Measurements from ENCODE around the gene DNAH6.

DNA sequence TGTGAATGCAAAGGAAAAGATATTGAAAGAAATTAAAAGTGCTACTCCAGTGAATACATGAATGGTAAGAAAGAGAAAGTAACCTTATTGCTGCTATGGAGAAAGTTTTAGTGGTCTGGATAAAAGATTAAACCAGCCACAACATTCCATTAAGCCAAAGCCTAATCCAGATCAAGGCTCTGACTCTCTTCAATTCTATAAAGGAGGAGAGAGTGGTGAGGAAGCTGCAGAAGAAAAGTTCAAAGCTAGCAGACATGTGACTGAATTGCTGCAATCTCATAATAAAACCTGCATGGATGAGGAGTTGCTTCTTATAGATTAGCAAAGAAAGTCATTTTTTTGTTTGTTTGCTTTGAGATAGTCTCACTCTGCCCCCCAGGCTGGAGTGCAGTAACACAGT is 130.2 kb downstream of the DNAH6 start:
- TF ChIP-seq, protein P1, sequence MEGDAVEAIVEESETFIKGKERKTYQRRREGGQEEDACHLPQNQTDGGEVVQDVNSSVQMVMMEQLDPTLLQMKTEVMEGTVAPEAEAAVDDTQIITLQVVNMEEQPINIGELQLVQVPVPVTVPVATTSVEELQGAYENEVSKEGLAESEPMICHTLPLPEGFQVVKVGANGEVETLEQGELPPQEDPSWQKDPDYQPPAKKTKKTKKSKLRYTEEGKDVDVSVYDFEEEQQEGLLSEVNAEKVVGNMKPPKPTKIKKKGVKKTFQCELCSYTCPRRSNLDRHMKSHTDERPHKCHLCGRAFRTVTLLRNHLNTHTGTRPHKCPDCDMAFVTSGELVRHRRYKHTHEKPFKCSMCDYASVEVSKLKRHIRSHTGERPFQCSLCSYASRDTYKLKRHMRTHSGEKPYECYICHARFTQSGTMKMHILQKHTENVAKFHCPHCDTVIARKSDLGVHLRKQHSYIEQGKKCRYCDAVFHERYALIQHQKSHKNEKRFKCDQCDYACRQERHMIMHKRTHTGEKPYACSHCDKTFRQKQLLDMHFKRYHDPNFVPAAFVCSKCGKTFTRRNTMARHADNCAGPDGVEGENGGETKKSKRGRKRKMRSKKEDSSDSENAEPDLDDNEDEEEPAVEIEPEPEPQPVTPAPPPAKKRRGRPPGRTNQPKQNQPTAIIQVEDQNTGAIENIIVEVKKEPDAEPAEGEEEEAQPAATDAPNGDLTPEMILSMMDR (IDR thresholded peaks at IDR 0.05; ENCODE audit: low read length): no peak
- TF ChIP-seq EZH2 (IDR thresholded peaks at IDR 0.05; ENCODE audit: borderline replicate concordance, low read length): no peak
